Gastroesophageal sphincter (tissue), 4 donors: ENCODE measurements around the gene ALKBH4. TPM values are rescaled to one million over a fixed set of nuclear protein-coding genes. Genes with fewer than 3 reads are reported as not detected.
"Not testable (repeated sequence)": the region's sequence is repeated elsewhere in the genome, so short reads cannot be mapped to it uniquely, and the experiment has no call there.

Source experiments
- ATAC-seq: fragments of 150-250 bp; one replicate; pipeline ENCODE4 v1.9.1; 2016; ENCODE audit warnings: mild to moderate bottlenecking, moderate library complexity
- H3K27ac ChIP-seq, 4 donors: fragments of 200-600 bp; sonication (generic) in 3 of 4; 1 replicate in 3 of 4; 2 replicates in 1 of 4; pipeline ENCODE4 v1.5.1; 2016 to 2019
- H3K27me3 ChIP-seq: fragments of 200-600 bp; sonication (generic); one replicate; pipeline ENCODE4 v1.5.1; 2019
- H3K36me3 ChIP-seq, 2 donors: fragments of 200-600 bp; sonication (generic); one replicate each; pipeline ENCODE4 v1.5.1; 2019; ENCODE audit warnings: control low read depth in 1 of 2
- H3K4me1 ChIP-seq, 3 donors: fragments of 200-600 bp; sonication (generic); 1 replicate in 2 of 3; 2 replicates in 1 of 3; pipeline ENCODE4 v1.5.1; 2016 to 2019; ENCODE audit warnings: control low read depth in 2 of 3
- H3K4me3 ChIP-seq, 2 donors: fragments of 200-600 bp; sonication (generic); one replicate each; pipeline ENCODE4 v1.5.1; 2019; ENCODE audit warnings: mild to moderate bottlenecking in 1 of 2, moderate library complexity in 1 of 2
- H3K9me3 ChIP-seq, 3 donors: fragments of 200-600 bp; sonication (generic); one replicate each; pipeline ENCODE4 v1.5.1; 2017 to 2019; ENCODE audit warnings: control low read depth in 2 of 3
- EP300 ChIP-seq: sonication (generic); formaldehyde crosslinking; IDR thresholded peaks from one replicate; pipeline ENCODE4 v1.6.1; 2017; ENCODE audit warnings: antibody characterized with exemption, mild to moderate bottlenecking
- POLR2A ChIP-seq, 2 donors: fragments of 450-650 bp; IDR thresholded peaks; one replicate each; pipeline ENCODE4 v1.6.1; 2017; ENCODE audit warnings: antibody characterized with exemption in 2 of 2, mild to moderate bottlenecking in 2 of 2, moderate library complexity in 1 of 2
- POLR2AphosphoS5 ChIP-seq: sonication (generic); formaldehyde crosslinking; IDR thresholded peaks from one replicate; pipeline ENCODE4 v1.6.1; 2017; ENCODE audit warnings: antibody characterized with exemption
- WGBS, 2 donors: methylation state at CpG; one replicate each; pipeline ENCODE4 v1.1.5; 2018; ENCODE audit warnings: low coverage in 1 of 2; 5-methylcytosine and 5-hydroxymethylcytosine counted together
- total RNA-seq, 4 donors: library from RNA; depleted of rRNA; stranded (reverse); fragments of >200 nt; gene quantifications; one replicate each; pipeline ENCODE4 v1.1.0, GENCODE V29; 2016
- TF ChIP-seq, protein P1 (sequence below), 4 experiments: fragments of 200-600 bp in 2 of 4; fragments of 450-650 bp in 2 of 4; sonication (generic) in 1 of 4; IDR thresholded peaks; one replicate each; pipeline ENCODE4 v1.5.1; 2017 to 2019; ENCODE audit warnings: antibody characterized with exemption in 4 of 4, mild to moderate bottlenecking in 2 of 4, moderate library complexity in 2 of 4

The ALKBH4 gene
- total RNA-seq, 4 donors from 2014 or later, result 9.7 to 31.6 (median 14.8) TPM

- not testable (repeated sequence) for H3K4me1 ChIP-seq, H3K9me3 ChIP-seq, H3K27me3 ChIP-seq
- TF ChIP-seq, protein P1, sequence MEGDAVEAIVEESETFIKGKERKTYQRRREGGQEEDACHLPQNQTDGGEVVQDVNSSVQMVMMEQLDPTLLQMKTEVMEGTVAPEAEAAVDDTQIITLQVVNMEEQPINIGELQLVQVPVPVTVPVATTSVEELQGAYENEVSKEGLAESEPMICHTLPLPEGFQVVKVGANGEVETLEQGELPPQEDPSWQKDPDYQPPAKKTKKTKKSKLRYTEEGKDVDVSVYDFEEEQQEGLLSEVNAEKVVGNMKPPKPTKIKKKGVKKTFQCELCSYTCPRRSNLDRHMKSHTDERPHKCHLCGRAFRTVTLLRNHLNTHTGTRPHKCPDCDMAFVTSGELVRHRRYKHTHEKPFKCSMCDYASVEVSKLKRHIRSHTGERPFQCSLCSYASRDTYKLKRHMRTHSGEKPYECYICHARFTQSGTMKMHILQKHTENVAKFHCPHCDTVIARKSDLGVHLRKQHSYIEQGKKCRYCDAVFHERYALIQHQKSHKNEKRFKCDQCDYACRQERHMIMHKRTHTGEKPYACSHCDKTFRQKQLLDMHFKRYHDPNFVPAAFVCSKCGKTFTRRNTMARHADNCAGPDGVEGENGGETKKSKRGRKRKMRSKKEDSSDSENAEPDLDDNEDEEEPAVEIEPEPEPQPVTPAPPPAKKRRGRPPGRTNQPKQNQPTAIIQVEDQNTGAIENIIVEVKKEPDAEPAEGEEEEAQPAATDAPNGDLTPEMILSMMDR (IDR thresholded peaks at IDR 0.05), result peak in 2 of 4 experiments; percentile 50 to 74
- TF ChIP-seq POLR2A (IDR thresholded peaks at IDR 0.05), result peak in 1 of 2 donors; percentile 46
- TF ChIP-seq POLR2AphosphoS5, result peak; percentile 52
- Histone ChIP-seq H3K27ac (peak within 1 kb of the TSS in 3 of 4 donors; percentile 68 to 80 (median 68)), H3K36me3 (peaks cover 0 to 18% of the 10 kb centered on the region in 2 donors), H3K4me3 (peak within 1 kb of the TSS; percentile 56)
- no CpG with 5 or more reads among the region's 72 CpGs for WGBS, 2 donors
- ATAC-seq, result peak; percentile 93
Measured at GRCh38 chr7:102478314-102479208, 13.9 kb upstream of the ALKBH4 start, which contains the start of gene POLR2J. TSS of gene POLR2J (minus strand) at chr7:102478922. CDS start at chr7:102478860, 62 bp downstream.

- H3K4me1 ChIP-seq, H3K27me3 ChIP-seq, H3K27ac ChIP-seq, ATAC-seq, H3K9me3 ChIP-seq, H3K4me3 ChIP-seq: not testable (repeated sequence)
- H3K36me3 ChIP-seq, result peaks cover 0 to 54% of the 10 kb centered on the region in 2 donors
- WGBS, 2 donors, result no CpG with 5 or more reads among the region's 19 CpGs
Measured at GRCh38 chr7:102474736-102475435, 10.2 kb upstream of the ALKBH4 start.

DNA sequence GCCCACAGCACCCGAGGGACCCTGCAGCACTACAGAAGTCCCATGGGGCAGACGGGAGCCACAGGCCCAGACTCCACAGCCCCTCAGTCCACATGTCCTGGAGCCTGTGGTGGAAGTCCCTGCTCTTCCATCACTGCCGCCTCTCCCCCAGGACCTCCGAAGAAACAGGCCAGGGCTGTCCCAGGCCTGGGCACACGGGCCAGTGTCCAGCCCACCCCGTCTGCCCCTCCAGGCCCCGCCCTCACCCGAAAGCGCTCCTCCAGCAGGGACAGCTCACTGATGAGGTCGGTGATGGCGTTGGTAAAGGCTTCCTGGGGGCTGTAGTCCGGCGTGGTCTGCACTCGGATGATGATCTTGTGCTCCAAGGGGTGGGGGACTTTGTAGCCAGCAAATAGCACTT lies 9.5 kb upstream of the ALKBH4 start:
- not testable (repeated sequence) for H3K4me1 ChIP-seq, ATAC-seq, H3K9me3 ChIP-seq, H3K27me3 ChIP-seq, H3K4me3 ChIP-seq, H3K27ac ChIP-seq
- H3K36me3 ChIP-seq, result peaks cover 0 to 61% of the 10 kb centered on the region in 2 donors
- no CpG with 5 or more reads among the region's 14 CpGs for WGBS, 2 donors

- Histone ChIP-seq H3K9me3 (no peaks in the 10 kb centered on the region), H3K27me3 (no peaks in the 10 kb centered on the region), H3K27ac (no peak overlapping the region), H3K36me3 (peaks cover 0 to 68% of the 10 kb centered on the region in 2 donors), H3K4me1 (no peaks in the 10 kb centered on the region), H3K4me3 (no peak overlapping the region)
- whole genome bisulfite sequencing, 2 donors, result 65 to 89% methylated on average over 4 to 8 of the region's 23 CpGs
- no peak for TF ChIP-seq POLR2AphosphoS5
- TF ChIP-seq, protein P1 (IDR thresholded peaks at IDR 0.05), result no peak
- TF ChIP-seq POLR2A (IDR thresholded peaks at IDR 0.05), result no peak
- no peak for TF ChIP-seq EP300
- ATAC-seq, result peak; percentile 12
Measured at GRCh38 chr7:102473271-102473991, 8.8 kb upstream of the ALKBH4 start.

DNA sequence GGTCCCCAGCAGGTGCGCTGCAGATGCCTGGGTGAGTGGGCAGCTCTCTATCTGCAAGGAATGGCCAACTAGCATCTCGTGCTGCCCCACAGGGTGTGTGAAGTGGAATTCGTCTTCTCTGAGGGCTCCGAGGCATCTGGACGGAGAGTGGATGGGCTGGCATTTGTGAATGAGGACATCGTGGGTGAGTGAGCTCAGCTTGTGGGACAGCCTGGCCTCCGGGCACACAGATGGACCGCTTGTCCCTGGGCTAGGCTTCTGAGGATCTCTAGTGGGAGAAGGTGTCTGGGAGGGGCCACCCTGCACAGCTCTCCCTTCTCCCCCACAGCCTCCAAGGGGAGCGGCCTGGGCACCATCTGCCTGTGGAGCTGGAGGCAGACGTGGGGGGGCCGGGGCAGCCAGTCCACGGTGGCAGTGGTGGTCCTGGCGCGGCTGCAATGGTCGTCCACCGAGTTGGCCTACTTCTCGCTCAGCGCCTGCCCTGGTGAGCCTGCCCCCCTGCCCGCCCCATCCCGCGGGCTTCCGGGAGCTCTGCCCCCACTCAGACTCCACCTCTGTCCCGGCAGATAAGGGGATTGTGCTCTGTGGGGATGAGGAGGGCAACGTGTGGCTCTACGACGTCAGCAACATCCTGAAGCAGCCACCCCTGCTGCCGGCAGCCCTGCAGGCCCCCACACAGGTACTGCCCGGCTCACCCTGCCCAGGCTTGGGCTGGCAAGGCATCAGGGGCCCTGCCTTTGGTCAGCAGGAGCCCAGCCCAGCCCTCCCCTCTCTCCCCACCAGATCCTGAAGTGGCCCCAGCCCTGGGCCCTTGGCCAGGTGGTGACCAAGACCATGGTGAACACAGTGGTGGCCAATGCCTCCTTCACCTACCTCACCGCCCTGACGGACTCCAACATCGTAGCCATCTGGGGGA lies 7.7 kb upstream of the ALKBH4 start:
- WGBS, 2 donors, result 60 to 80% methylated on average over 2 of the region's 31 CpGs
- Histone ChIP-seq H3K27ac (no peak overlapping the region), H3K4me3 (no peak overlapping the region), H3K4me1 (peaks cover 0 to 7% (median 0%) of the 10 kb centered on the region in 3 donors), H3K9me3 (no peaks in the 10 kb centered on the region), H3K36me3 (peaks cover 0 to 79% of the 10 kb centered on the region in 2 donors), H3K27me3 (no peaks in the 10 kb centered on the region)
- TF ChIP-seq, protein P1 (IDR thresholded peaks at IDR 0.05), result no peak
- no peak for TF ChIP-seq POLR2A (IDR thresholded peaks at IDR 0.05)
- TF ChIP-seq POLR2AphosphoS5, result no peak
- no peak for TF ChIP-seq EP300
- no peak for ATAC-seq
